ENCODE measurements around the gene PNO1. TPM values are rescaled to one million over a fixed set of nuclear protein-coding genes. Genes with fewer than 3 reads are reported as not detected.
"Not testable (repeated sequence)": the region's sequence is repeated elsewhere in the genome, so short reads cannot be mapped to it uniquely, and the experiment has no call there.

PNO1 gene
- total RNA-seq, 2 donors from 2014 or later = 20.6 to 26.4 TPM

- H3K27ac Mint-ChIP-seq = no peak overlapping the region
- peaks cover 5% of the 10 kb centered on the region for H3K36me3 Mint-ChIP-seq (ENCODE audit: low read depth)
These were observed 14.0 kb downstream of the PNO1 start for GRCh38 chr2:68171684-68172083.

GRCh38 chr2:68172521-68172920 is 14.8 kb downstream of the PNO1 start:
- no peak overlapping the region for H3K27ac Mint-ChIP-seq
- no peaks in the 10 kb centered on the region for H3K36me3 Mint-ChIP-seq (ENCODE audit: low read depth)
- ATAC-seq (no peak), DNase-seq (no peak)
- no peaks in the 10 kb centered on the region for H3K9me3 ChIP-seq (ENCODE audit: control insufficient read depth, low read length, poor library complexity, severe bottlenecking)
- peaks cover 10% of the 10 kb centered on the region for H3K4me1 Mint-ChIP-seq
- no peak overlapping the region for H3K4me3 Mint-ChIP-seq
- H3K27me3 Mint-ChIP-seq = no peaks in the 10 kb centered on the region

More at GRCh38 chr2:68171684-68172083, 14.0 kb downstream of the PNO1 start:
- H3K4me1 Mint-ChIP-seq = peaks cover 15% of the 10 kb centered on the region
- H3K9me3 ChIP-seq (ENCODE audit: control insufficient read depth, low read length, poor library complexity, severe bottlenecking) = no peaks in the 10 kb centered on the region
- no peak for DNase-seq
- no peak overlapping the region for H3K4me3 Mint-ChIP-seq
- no peak for ATAC-seq
- H3K27me3 Mint-ChIP-seq = no peaks in the 10 kb centered on the region

GRCh38 chr2:68172990-68173700 is 15.5 kb downstream of the PNO1 start:
- no peak for DNase-seq
- ATAC-seq = no peak
- H3K36me3 Mint-ChIP-seq (ENCODE audit: low read depth) = no peaks in the 10 kb centered on the region
- peak overlapping the region; percentile 51 for H3K27ac Mint-ChIP-seq
- no peaks in the 10 kb centered on the region for H3K9me3 ChIP-seq (ENCODE audit: control insufficient read depth, low read length, poor library complexity, severe bottlenecking)
- no peaks in the 10 kb centered on the region for H3K27me3 Mint-ChIP-seq
- H3K4me3 Mint-ChIP-seq = no peak overlapping the region
- H3K4me1 Mint-ChIP-seq = peaks cover 7% of the 10 kb centered on the region

- H3K27me3 Mint-ChIP-seq; H3K4me1 Mint-ChIP-seq; DNase-seq; H3K9me3 ChIP-seq (ENCODE audit: control insufficient read depth, low read length, poor library complexity, severe bottlenecking); H3K27ac Mint-ChIP-seq; ATAC-seq; H3K36me3 Mint-ChIP-seq (ENCODE audit: low read depth): not testable (repeated sequence)
- H3K4me3 Mint-ChIP-seq = peak overlapping the region; percentile 63
These were observed 17.5 kb downstream of the PNO1 start for GRCh38 chr2:68175210-68175609.

- ATAC-seq = no peak
- H3K9me3 ChIP-seq (ENCODE audit: control insufficient read depth, low read length, poor library complexity, severe bottlenecking) = no peaks in the 10 kb centered on the region
- Mint-ChIP-seq H3K4me3 (no peak overlapping the region), H3K27me3 (no peaks in the 10 kb centered on the region), H3K27ac (no peak overlapping the region), H3K4me1 (peaks cover 10% of the 10 kb centered on the region), H3K36me3 (ENCODE audit: low read depth) (no peaks in the 10 kb centered on the region)
- no peak for DNase-seq
These were observed 19.0 kb downstream of the PNO1 start for GRCh38 chr2:68176657-68177056.

- peaks cover 11% of the 10 kb centered on the region for H3K4me1 Mint-ChIP-seq
- no peak overlapping the region for H3K4me3 Mint-ChIP-seq
- H3K27ac Mint-ChIP-seq = peak overlapping the region; percentile 86
- no peaks in the 10 kb centered on the region for H3K9me3 ChIP-seq (ENCODE audit: control insufficient read depth, low read length, poor library complexity, severe bottlenecking)
- no peak for ATAC-seq
- H3K36me3 Mint-ChIP-seq (ENCODE audit: low read depth) = peaks cover 2% of the 10 kb centered on the region
- DNase-seq = no peak
- H3K27me3 Mint-ChIP-seq = no peaks in the 10 kb centered on the region
These were observed 19.9 kb downstream of the PNO1 start for GRCh38 chr2:68177541-68177940.

- peaks cover 2% of the 10 kb centered on the region for H3K36me3 Mint-ChIP-seq (ENCODE audit: low read depth)
- no peaks in the 10 kb centered on the region for H3K9me3 ChIP-seq (ENCODE audit: control insufficient read depth, low read length, poor library complexity, severe bottlenecking)
- no peaks in the 10 kb centered on the region for H3K27me3 Mint-ChIP-seq
- no peak for DNase-seq
- H3K4me3 Mint-ChIP-seq = no peak overlapping the region
- ATAC-seq = no peak
- peaks cover 8% of the 10 kb centered on the region for H3K4me1 Mint-ChIP-seq
- H3K27ac Mint-ChIP-seq = peak overlapping the region; percentile 86
These were observed 20.7 kb downstream of the PNO1 start for GRCh38 chr2:68178432-68178831.

GRCh38 chr2:68178954-68179627 is 21.4 kb downstream of the PNO1 start:
- ATAC-seq (no peak), DNase-seq (no peak)
- Mint-ChIP-seq H3K4me1 (peaks cover 6% of the 10 kb centered on the region), H3K4me3 (no peak overlapping the region), H3K27ac (no peak overlapping the region), H3K27me3 (no peaks in the 10 kb centered on the region), H3K36me3 (ENCODE audit: low read depth) (peaks cover 2% of the 10 kb centered on the region)
- no peaks in the 10 kb centered on the region for H3K9me3 ChIP-seq (ENCODE audit: control insufficient read depth, low read length, poor library complexity, severe bottlenecking)

GRCh38 chr2:68182902-68183301 is 25.2 kb downstream of the PNO1 start:
- Mint-ChIP-seq H3K36me3 (ENCODE audit: low read depth) (peaks cover 5% of the 10 kb centered on the region), H3K4me1 (peaks cover 16% of the 10 kb centered on the region), H3K27me3 (no peaks in the 10 kb centered on the region), H3K4me3 (no peak overlapping the region), H3K27ac (peak overlapping the region; percentile 76)
- ATAC-seq (no peak), DNase-seq (no peak)
- no peaks in the 10 kb centered on the region for H3K9me3 ChIP-seq (ENCODE audit: control insufficient read depth, low read length, poor library complexity, severe bottlenecking)

- Mint-ChIP-seq H3K4me1 (peaks cover 21% of the 10 kb centered on the region), H3K27ac (peak overlapping the region; percentile 89), H3K36me3 (ENCODE audit: low read depth) (peaks cover 5% of the 10 kb centered on the region), H3K27me3 (no peaks in the 10 kb centered on the region), H3K4me3 (no peak overlapping the region)
- no peaks in the 10 kb centered on the region for H3K9me3 ChIP-seq (ENCODE audit: control insufficient read depth, low read length, poor library complexity, severe bottlenecking)
- DNase-seq = peak; percentile 38 to 52 (median 41)
- peak; percentile 50 for ATAC-seq
These were observed 28.0 kb downstream of the PNO1 start for GRCh38 chr2:68185541-68186164.

GRCh38 chr2:68187329-68187728 is 29.6 kb downstream of the PNO1 start:
- no peaks in the 10 kb centered on the region for H3K9me3 ChIP-seq (ENCODE audit: control insufficient read depth, low read length, poor library complexity, severe bottlenecking)
- no peaks in the 10 kb centered on the region for H3K27me3 Mint-ChIP-seq
- H3K4me1 Mint-ChIP-seq = peaks cover 23% of the 10 kb centered on the region
- no peak overlapping the region for H3K4me3 Mint-ChIP-seq
- peaks cover 4% of the 10 kb centered on the region for H3K36me3 Mint-ChIP-seq (ENCODE audit: low read depth)
- ATAC-seq (no peak), DNase-seq (no peak)
- H3K27ac Mint-ChIP-seq = peak overlapping the region; percentile 89

DNA sequence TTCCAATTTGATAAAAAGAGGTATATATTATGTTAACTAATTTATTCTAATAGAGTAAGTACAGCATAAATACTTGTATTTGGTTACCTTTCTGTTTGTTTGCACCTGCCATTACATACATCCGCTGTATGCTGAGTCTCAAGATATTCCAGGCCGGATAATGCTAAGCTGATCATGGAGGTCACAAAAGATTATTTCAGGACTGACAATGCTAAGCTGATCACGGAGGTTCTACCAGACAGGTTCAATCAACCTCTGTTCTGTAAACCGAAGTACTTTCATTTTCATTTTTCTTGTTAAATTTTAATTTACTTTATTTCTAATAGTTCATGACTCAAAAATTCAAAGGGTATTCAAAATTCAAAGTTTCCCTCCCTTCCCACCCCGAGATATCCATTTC is 31.1 kb downstream of the PNO1 start:
- DNase-seq = no peak
- Mint-ChIP-seq H3K36me3 (ENCODE audit: low read depth) (peaks cover 3% of the 10 kb centered on the region), H3K4me3 (peak overlapping the region; percentile 21), H3K27me3 (no peaks in the 10 kb centered on the region), H3K27ac (peak overlapping the region; percentile 89), H3K4me1 (peaks cover 29% of the 10 kb centered on the region)
- H3K9me3 ChIP-seq (ENCODE audit: control insufficient read depth, low read length, poor library complexity, severe bottlenecking) = no peaks in the 10 kb centered on the region
- ATAC-seq = peak; percentile 40

GRCh38 chr2:68189991-68190784 is 32.5 kb downstream of the PNO1 start:
- H3K9me3 ChIP-seq (ENCODE audit: control insufficient read depth, low read length, poor library complexity, severe bottlenecking) = no peaks in the 10 kb centered on the region
- peak overlapping the region; percentile 37 for H3K27ac Mint-ChIP-seq
- peaks cover 29% of the 10 kb centered on the region for H3K4me1 Mint-ChIP-seq
- ATAC-seq (peak; percentile 50), DNase-seq (no peak)
- H3K27me3 Mint-ChIP-seq = no peaks in the 10 kb centered on the region
- peak overlapping the region; percentile 43 for H3K4me3 Mint-ChIP-seq
- H3K36me3 Mint-ChIP-seq (ENCODE audit: low read depth) = no peaks in the 10 kb centered on the region

Measured in T-helper 17 cell (primary cell).